Type B pancreatic cell (in vitro differentiated cells): ENCODE data around the gene TIE1. TPM values are rescaled to one million over a fixed set of nuclear protein-coding genes. Genes with fewer than 3 reads are reported as not detected.

Experiments
- DNase-seq: peaks from one replicate; pipeline ENCODE4 v3.0.0; 2021; ENCODE audit warnings: mixed read lengths; ENCODE audit not compliant: unreplicated experiment; ENCODE audit errors: extremely low spot score
- H3K27ac Mint-ChIP-seq: 2 replicates; pipeline ENCODE4 v1.8.0; 2021; ENCODE audit warnings: mild to moderate bottlenecking, mixed read lengths
- H3K27me3 Mint-ChIP-seq: 2 replicates; pipeline ENCODE4 v1.8.0; 2021; ENCODE audit warnings: mixed read lengths
- H3K36me3 Mint-ChIP-seq: 2 replicates; pipeline ENCODE4 v1.8.0; 2021; ENCODE audit warnings: mixed read lengths
- H3K4me1 Mint-ChIP-seq: one replicate; pipeline ENCODE4 v1.8.0; 2021; ENCODE audit warnings: mixed read lengths; ENCODE audit not compliant: unreplicated experiment
- H3K4me3 Mint-ChIP-seq: 2 replicates; pipeline ENCODE4 v1.8.0; 2021; ENCODE audit warnings: mild to moderate bottlenecking, mixed read lengths
- H3K9me3 Mint-ChIP-seq: 2 replicates; pipeline ENCODE4 v1.8.0; 2021; ENCODE audit warnings: mixed read lengths
- CTCF ChIP-seq: fragments of 200-600 bp; sonication (generic); conservative IDR thresholded peaks from 2 replicates; pipeline ENCODE4 v1.5.0; 2021; ENCODE audit warnings: antibody characterized with exemption, mild to moderate bottlenecking
- total RNA-seq: library from RNA; stranded (reverse); gene quantifications from 2 replicates; pipeline ENCODE4 v1.2.1, GENCODE V29; 2021; ENCODE audit warnings: low replicate concordance

Gene TIE1
- total RNA-seq, 1 donor from 2014 or later, result 1.3 TPM

DNA sequence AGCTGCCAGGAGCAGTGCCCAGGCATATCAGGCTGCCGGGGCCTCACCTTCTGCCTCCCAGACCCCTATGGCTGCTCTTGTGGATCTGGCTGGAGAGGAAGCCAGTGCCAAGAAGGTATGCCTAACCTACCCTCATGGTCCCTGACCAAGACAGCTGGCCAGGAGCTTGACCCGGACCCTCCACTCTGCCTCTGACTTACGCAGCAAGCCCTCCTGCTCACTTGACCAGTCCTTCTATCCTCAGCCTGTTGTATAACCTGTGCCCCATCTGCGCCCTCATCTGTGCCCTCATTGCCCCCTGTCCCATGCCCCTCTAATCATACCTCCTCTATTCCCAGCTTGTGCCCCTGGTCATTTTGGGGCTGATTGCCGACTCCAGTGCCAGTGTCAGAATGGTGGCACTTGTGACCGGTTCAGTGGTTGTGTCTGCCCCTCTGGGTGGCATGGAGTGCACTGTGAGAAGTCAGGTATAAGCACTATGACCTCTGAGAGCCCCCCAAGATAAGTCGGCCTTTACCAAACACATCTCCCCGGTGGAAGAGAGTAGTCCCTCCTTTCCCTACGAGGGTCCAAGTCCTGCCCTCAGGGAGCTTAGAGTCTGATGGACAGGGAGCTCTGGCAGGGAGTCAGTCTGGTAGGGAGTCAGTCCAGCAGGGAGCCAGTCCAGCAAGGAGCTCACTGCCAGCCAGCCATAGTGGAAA is 6.8 kb downstream of the TIE1 start:
- peaks cover 4% of the 10 kb centered on the region for H3K27me3 Mint-ChIP-seq
- no peak overlapping the region for H3K27ac Mint-ChIP-seq
- H3K4me1 Mint-ChIP-seq, result peaks cover 12% of the 10 kb centered on the region
- no peaks in the 10 kb centered on the region for H3K36me3 Mint-ChIP-seq
- no peaks in the 10 kb centered on the region for H3K9me3 Mint-ChIP-seq
- H3K4me3 Mint-ChIP-seq, result no peak overlapping the region
- TF ChIP-seq CTCF, result no peak
- DNase-seq, result no peak

- Mint-ChIP-seq H3K27ac (no peak overlapping the region), H3K4me3 (no peak overlapping the region), H3K4me1 (peaks cover 6% of the 10 kb centered on the region), H3K36me3 (no peaks in the 10 kb centered on the region), H3K9me3 (no peaks in the 10 kb centered on the region), H3K27me3 (peaks cover 4% of the 10 kb centered on the region)
- no peak for TF ChIP-seq CTCF
- no peak for DNase-seq
Observed at GRCh38 chr1:43308635-43309404, 8.0 kb downstream of the TIE1 start.

DNA sequence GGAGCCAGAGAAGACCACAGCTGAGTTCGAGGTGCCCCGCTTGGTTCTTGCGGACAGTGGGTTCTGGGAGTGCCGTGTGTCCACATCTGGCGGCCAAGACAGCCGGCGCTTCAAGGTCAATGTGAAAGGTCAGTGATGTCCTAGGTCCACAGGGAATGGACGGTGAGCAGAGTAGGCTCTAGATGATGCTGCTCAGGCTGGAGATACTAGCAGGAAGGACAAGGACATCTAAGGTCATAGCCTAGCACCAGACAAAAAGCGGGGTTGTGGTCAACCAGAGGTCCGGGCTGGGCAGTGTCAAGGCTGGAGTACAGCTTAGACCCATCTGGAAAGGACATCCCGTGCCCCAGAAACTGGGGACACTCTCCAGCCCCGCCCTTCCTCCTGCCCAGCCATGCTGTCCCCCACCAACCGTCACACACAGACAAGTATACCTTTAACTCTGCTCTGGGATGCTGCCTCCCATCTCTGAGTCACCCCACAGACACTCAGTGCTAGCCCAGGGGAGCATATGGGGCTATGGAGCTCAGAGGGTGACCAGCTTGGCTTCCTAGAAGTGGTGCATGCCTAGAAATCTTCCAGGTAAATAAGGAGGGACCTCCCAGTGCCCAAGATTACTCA is 8.7 kb downstream of the TIE1 start:
- Mint-ChIP-seq H3K9me3 (no peaks in the 10 kb centered on the region), H3K36me3 (no peaks in the 10 kb centered on the region), H3K4me3 (no peak overlapping the region), H3K27me3 (no peaks in the 10 kb centered on the region), H3K27ac (no peak overlapping the region), H3K4me1 (peaks cover under 1% of the 10 kb centered on the region)
- no peak for TF ChIP-seq CTCF
- no peak for DNase-seq

DNA sequence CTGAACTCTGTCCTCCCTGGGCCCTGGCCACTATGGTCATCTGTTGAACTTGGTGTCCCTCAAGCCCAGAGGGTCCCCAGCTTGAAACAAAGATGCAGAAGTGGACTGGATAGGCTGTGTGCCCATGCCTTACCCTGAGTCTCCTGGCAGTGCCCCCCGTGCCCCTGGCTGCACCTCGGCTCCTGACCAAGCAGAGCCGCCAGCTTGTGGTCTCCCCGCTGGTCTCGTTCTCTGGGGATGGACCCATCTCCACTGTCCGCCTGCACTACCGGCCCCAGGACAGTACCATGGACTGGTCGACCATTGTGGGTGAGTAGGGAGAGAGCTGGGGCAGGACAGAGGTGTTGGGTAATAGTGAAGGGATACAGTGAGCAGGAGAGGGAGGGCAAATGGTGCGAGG is 10.7 kb downstream of the TIE1 start:
- DNase-seq, result no peak
- no peak overlapping the region for H3K4me3 Mint-ChIP-seq
- no peaks in the 10 kb centered on the region for H3K36me3 Mint-ChIP-seq

DNA sequence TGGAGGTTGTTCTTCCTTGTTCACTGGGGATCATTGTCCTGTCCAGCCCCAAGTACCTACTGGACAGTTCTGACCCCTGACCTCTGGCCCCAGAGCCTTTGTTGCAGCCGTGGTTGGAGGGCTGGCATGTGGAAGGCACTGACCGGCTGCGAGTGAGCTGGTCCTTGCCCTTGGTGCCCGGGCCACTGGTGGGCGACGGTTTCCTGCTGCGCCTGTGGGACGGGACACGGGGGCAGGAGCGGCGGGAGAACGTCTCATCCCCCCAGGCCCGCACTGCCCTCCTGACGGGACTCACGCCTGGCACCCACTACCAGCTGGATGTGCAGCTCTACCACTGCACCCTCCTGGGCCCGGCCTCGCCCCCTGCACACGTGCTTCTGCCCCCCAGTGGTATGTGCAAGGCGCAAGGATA is 11.4 kb downstream of the TIE1 start:
- Mint-ChIP-seq H3K4me1 (no peaks in the 10 kb centered on the region), H3K27me3 (no peaks in the 10 kb centered on the region), H3K9me3 (no peaks in the 10 kb centered on the region), H3K36me3 (no peaks in the 10 kb centered on the region), H3K4me3 (no peak overlapping the region), H3K27ac (no peak overlapping the region)
- TF ChIP-seq CTCF, result no peak
- DNase-seq, result no peak

More for the DNA sequence above, 10.7 kb downstream of the TIE1 start:
- no peaks in the 10 kb centered on the region for H3K9me3 Mint-ChIP-seq
- no peaks in the 10 kb centered on the region for H3K4me1 Mint-ChIP-seq
- no peak for TF ChIP-seq CTCF
- no peaks in the 10 kb centered on the region for H3K27me3 Mint-ChIP-seq
- no peak overlapping the region for H3K27ac Mint-ChIP-seq
